NB4 (cell line): ENCODE results near the gene CYP2S1.

ENCODE experiments used
- CTCF ChIP-seq: IDR thresholded peaks from one replicate; pipeline ENCODE4 v1.5.1; 2012; ENCODE audit warnings: low read depth, low read length
- POLR2A ChIP-seq: IDR thresholded peaks from 2 replicates; pipeline ENCODE4 v1.6.1; 2011; ENCODE audit warnings: mild to moderate bottlenecking; ENCODE audit not compliant: insufficient read length; ENCODE audit errors: extremely low read depth

- TF ChIP-seq CTCF, result no peak
- no peak for TF ChIP-seq POLR2A
Observed at GRCh38 chr19:41156207-41156606, 36.8 kb upstream of the CYP2S1 start.
